Measurements from ENCODE around the gene WDR74. TPM values are rescaled to one million over a fixed set of nuclear protein-coding genes. Genes with fewer than 3 reads are reported as not detected.

WDR74 gene
- total and polyA plus RNA-seq, 9 of the 15 experiments (the other 6 are each of a cell fraction or from before 2014, with no cell fraction given), result 32.7 to 210 (median 114) TPM

- no peak; the same call in 1 of the 2 replicates for TF ChIP-seq MITF (IDR thresholded peaks at IDR 0.05)
- peak; percentile 45; the same call in 1 of the 2 replicates for TF ChIP-seq ZC3H8 (IDR thresholded peaks at IDR 0.05)
- TF ChIP-seq ZNF511 (CRISPR knock-in tag; IDR thresholded peaks at IDR 0.05), result peak; percentile 58
- TF ChIP-seq NR2C2 (CRISPR knock-in tag; IDR thresholded peaks at IDR 0.05), result peak; percentile 77
- peak; percentile 74 for TF ChIP-seq NR2C2 (tag; IDR thresholded peaks at IDR 0.05)
- no peak; the same call in 1 of the 2 replicates for TF ChIP-seq HMBOX1 (IDR thresholded peaks at IDR 0.05)
- TF ChIP-seq SETDB1 (IDR thresholded peaks at IDR 0.05; ENCODE audit: low read length), result peak; percentile 76
- no peak for TF ChIP-seq FOXJ3 (CRISPR knock-in tag; IDR thresholded peaks at IDR 0.05)
- peak; percentile 58 to 94 (median 79) for TF ChIP-seq YY1 (IDR thresholded peaks at IDR 0.05; ENCODE audit: borderline replicate concordance in 1 of 3, control insufficient read depth in 1 of 3, extremely low read depth in 1 of 3, insufficient read depth in 3 of 3, insufficient read length in 1 of 3, insufficient replicate concordance in 2 of 3, low read depth in 1 of 3, low read length in 2 of 3)
- no peak for TF ChIP-seq PRMT5 (CRISPR knock-in tag; IDR thresholded peaks at IDR 0.05)
- TF ChIP-seq NR2C1 (IDR thresholded peaks at IDR 0.05), result peak; percentile 55; the same call in 1 of the 2 replicates
- TF ChIP-seq NR2C1 (tag; IDR thresholded peaks at IDR 0.05), result no peak
- TF ChIP-seq TAF7 (tag; IDR thresholded peaks at IDR 0.05), result peak; percentile 100
- peak; percentile 97 for TF ChIP-seq RBFOX2 (IDR thresholded peaks at IDR 0.05; ENCODE audit: low read depth, low read length)
- peak; percentile 55 for TF ChIP-seq TCF3 (CRISPR knock-in tag; IDR thresholded peaks at IDR 0.05)
- no peak for TF ChIP-seq U2AF2 (optimal IDR thresholded peaks at IDR 0.05; ENCODE audit: low read depth, low read length)
- TF ChIP-seq SREBF1 (IDR thresholded peaks at IDR 0.05; ENCODE audit: borderline replicate concordance, low read depth, low read length), result no peak
- TF ChIP-seq ZNF282 (CRISPR knock-in tag; IDR thresholded peaks at IDR 0.05), result no peak
- no peak for TF ChIP-seq SRSF9 (IDR thresholded peaks at IDR 0.05; ENCODE audit: borderline replicate concordance, low read depth, low read length)
- TF ChIP-seq FOSL1 (tag; conservative IDR thresholded peaks at IDR 0.05), result no peak
- TF ChIP-seq POLR2AphosphoS5 (IDR thresholded peaks at IDR 0.05; ENCODE audit: control insufficient read depth, insufficient read depth, low read depth, low read length), result peak; percentile 99
- no peak for TF ChIP-seq IRF1 (CRISPR knock-in tag; IDR thresholded peaks at IDR 0.05; ENCODE audit: borderline replicate concordance)
- TF ChIP-seq RBM34 (IDR thresholded peaks at IDR 0.05; ENCODE audit: borderline replicate concordance, insufficient read depth, low read length), result no peak
- TF ChIP-seq RFX5 (IDR thresholded peaks at IDR 0.05; ENCODE audit: low read depth, low read length), result peak; percentile 20; the same call in 1 of the 2 replicates
- TF ChIP-seq RBM22 (IDR thresholded peaks at IDR 0.05; ENCODE audit: low read depth, low read length, poor library complexity, severe bottlenecking), result no peak
Observed at GRCh38 chr11:62855571-62856332, 16.4 kb upstream of the WDR74 start (continued).

Measured in K562 (cell line).